Suprapubic skin (tissue), 3 donors: ENCODE measurements around the gene KIF22.

ENCODE experiments used
- POLR2AphosphoS5 ChIP-seq, 3 donors: sonication (generic); formaldehyde crosslinking; IDR thresholded peaks; one replicate each; pipeline ENCODE4 v1.6.1; 2017; ENCODE audit warnings: antibody characterized with exemption in 3 of 3
- TF ChIP-seq, protein P1 (sequence below), 2 donors: fragments of 200-600 bp in 1 of 2; fragments of 450-650 bp in 1 of 2; sonication (generic) in 1 of 2; IDR thresholded peaks; one replicate each; pipeline ENCODE4 v1.5.1; 2016 to 2019; ENCODE audit warnings: antibody characterized with exemption in 2 of 2, mild to moderate bottlenecking in 1 of 2, moderate library complexity in 1 of 2

DNA sequence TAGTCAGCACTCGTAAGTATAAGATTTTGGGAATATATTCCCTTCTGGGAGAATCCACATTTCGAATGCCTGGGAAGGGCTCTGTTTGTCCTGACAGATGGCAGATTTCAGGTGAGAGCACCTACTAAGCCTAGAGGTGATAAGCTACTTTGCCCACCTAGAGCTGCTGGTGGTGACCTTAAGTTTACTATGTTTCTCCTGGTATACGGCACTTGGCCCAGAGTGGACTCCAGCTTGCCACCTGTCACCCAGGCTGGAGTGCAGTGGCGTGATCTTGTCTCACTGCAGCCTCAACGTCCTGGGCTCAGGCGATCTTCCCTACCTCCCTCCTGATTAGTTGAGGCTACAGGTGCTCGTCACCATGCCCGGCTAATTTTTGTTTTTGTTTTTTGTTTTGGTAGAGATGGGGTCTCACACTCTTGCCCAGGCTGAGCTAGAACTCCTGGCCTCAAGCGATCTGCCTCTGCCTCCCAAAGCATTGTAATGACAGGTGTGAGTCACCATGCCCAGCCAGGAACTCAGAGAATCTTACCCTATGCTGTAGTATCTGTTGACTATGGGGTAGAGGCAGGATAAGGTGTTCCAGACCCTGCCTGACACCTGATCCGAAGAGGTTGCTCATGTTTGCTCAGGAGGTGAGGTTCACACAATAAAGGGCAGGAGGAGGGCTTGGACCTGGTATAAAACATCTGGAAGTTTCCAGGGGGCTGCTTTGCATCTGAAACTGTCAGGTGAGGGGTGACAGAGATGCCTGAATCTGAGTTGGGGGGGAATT lies 12.8 kb upstream of the KIF22 start, which contains the start of gene ZG16:
- TF ChIP-seq, protein P1, sequence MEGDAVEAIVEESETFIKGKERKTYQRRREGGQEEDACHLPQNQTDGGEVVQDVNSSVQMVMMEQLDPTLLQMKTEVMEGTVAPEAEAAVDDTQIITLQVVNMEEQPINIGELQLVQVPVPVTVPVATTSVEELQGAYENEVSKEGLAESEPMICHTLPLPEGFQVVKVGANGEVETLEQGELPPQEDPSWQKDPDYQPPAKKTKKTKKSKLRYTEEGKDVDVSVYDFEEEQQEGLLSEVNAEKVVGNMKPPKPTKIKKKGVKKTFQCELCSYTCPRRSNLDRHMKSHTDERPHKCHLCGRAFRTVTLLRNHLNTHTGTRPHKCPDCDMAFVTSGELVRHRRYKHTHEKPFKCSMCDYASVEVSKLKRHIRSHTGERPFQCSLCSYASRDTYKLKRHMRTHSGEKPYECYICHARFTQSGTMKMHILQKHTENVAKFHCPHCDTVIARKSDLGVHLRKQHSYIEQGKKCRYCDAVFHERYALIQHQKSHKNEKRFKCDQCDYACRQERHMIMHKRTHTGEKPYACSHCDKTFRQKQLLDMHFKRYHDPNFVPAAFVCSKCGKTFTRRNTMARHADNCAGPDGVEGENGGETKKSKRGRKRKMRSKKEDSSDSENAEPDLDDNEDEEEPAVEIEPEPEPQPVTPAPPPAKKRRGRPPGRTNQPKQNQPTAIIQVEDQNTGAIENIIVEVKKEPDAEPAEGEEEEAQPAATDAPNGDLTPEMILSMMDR (IDR thresholded peaks at IDR 0.05): no peak
- TF ChIP-seq POLR2AphosphoS5 (IDR thresholded peaks at IDR 0.05): no peak
